ENCODE data around the gene CYGB.
"Not testable (repeated sequence)": the region's sequence is repeated elsewhere in the genome, so short reads cannot be mapped to it uniquely, and the experiment has no call there.

Gene CYGB

DNA sequence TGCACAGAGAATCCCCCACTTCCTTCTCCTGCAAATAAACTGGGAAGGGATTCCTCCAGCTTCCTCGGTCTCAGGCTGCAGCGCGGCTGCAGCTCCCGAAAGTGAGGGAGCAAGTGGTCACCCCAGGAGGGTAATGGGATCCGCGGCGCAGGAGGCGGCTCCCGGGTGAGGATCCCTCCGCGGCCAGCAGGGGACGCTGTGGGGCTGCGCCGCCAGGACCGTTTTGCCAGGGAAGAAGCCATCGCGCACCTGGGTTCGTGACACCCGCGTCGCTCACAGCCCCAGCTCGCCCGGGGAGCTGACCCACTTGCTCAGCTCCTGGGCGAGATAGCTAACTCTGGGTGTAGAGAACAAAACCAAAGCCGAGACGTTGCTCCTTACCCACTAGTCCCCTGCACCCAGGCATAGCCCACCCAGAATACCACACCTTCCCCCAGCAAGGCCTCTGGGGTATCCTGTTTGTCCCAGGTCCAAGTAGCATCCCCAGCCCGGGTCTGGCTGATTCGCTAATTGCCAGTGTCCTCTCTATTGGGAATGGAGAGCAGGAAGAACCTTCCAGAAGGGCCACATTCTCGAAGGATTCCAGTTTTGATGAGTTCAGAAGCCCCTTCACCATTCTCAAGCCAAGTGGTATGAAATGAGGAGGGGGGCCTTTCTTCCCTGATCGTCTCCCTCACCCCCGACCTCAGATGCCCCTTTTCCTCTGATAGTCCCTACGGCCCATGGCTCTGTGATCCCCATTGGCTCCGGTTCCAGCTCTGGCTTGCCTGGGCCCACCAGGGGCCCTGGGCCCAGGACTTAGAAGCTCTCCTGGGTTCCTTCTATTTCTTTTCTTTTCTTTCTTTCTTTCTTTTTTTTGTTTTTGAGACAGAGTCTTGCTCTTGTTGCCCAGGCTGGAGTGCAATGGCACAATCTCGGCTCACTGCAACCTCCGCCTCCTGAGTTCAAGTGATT, 14.1 kb downstream of the CYGB start:
- peak; percentile 71 for DNase-seq (ENCODE audit: low read depth)

DNA sequence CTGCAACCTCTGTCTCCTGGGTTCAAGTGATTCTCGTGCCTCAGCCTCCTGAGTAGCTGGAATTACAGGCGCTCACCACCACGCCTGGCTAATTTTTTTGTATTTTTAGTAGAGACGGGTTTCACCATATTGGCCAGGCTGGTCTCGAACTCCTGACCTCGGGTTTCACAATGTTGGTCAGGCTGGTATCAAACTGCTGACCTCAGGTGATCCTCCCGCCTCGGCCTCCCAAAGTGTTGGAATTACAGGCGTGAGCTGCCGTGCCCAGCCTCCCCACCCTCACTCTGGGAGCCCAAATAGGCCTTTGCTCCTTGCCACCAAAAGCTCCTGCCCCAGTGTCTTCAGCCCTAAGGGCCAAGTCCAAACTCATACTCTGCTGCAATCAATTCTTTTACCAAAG, 15.8 kb downstream of the CYGB start:
- not testable (repeated sequence) for DNase-seq (ENCODE audit: low read depth)

DNA sequence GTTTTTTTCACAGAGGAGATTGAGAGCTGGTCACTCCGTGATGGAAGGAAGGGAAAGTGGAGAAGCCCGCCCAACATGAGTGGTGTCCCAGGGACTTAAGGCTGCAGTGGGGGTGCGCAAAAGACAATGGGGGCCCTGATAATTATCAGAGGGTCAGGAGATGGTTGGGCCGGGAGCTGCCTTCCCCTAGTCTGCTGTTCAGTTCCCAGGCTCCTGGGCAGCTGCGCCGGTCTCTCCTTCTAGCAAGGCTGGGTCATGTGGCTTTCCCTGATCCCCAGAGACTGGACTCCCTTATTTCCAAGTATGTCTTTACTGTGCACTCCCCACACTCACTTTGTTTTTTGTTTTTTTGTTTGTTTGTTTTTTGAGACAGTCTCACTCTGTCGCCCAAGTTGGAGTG, 16.2 kb downstream of the CYGB start:
- no peak for DNase-seq (ENCODE audit: low read depth)

DNA sequence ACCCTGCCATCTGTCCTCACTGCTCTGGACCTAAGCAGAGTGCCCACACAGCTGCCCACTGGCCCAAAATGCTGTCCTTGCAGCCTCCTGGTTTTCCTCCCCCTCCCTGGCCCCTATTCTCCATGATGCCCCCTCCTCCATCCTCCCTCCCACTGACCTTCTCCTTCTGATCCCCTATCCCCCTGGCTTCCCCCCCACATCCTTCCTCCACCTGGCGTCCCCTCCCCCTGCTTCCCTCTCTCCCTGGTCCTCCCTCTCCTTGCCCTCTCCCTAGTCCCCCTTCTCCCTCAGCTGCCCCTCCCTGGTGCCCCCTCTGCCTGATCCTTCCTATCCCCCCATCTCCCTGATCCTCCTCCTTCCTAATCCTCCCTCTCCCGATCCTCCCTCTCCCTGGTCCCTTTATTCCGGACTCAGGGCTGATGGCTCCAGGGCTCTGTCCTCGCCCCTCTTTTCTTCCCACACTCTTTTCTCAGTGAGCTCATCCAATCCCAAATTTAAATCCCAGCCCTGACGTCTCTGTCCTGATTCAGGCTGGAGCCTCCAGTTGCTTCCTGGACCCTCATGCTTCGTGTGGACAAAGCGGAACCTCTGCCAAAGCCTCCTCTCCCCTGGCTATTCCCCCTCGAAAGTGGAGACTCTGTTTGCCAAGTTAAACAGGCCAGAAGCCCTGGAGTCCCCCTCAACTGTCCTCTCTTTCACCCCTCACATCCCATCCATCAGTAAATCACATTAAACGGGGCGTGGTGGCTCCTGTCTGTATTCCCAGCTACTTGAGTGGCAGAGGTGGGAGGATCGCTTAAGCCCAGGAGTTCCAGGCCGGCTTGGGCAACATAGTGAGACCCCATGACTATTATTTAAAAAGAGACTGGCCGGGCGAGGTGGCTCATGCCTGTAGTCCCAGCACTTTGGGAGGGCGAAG, 18.2 kb downstream of the CYGB start:
- DNase-seq (ENCODE audit: low read depth) = no peak

DNA sequence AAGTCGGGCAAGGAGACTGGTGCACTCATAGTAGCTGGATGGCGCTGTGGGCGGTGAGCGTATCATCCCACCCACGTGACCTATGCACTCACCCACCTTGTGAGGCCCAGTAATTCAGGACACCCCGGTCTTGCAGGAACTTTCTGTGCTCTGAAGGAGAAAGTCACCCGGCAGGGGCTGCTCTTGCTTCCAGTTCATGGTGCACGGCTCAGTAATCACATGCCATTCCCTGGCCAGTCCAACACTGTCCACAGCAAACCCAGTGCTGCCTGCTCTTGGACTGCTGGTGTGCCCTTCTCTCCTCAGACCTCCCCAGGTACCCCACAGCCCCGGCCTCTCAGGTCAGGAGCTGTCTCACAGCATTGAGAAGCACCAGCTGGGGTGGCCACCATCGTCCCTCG, 19.9 kb downstream of the CYGB start:
- DNase-seq (ENCODE audit: low read depth) = no peak

DNA sequence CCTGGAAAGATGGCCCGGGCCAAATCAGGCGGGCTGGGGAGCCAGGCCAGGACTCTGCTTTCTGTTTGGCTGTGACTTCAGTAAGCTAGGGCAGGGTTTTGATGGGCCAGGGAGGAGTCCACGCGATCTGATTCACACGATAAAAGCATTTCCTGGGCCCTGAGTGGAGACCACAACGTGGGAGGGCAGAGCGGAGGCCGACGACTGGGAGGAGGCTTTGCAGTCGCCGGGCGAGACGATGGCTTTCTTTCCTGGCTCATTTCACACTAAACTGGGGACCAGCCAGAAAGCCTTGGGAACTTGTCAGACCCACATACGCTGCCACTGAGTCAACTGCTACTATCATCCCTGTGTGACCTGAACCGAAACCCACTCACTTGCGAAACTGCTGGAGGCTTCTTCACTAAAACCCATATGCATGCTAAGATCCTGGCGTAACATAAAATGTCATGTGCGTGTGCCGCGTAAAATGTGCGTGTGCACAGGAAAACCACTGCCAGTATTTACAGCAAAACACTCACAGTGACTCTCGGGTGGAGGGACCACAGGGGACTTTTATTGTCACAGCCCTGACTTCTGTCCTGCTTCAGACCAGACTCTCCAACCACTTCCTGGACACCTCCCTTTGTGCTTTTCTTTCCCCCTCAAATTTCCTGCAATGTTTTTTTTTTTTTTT, 22.1 kb downstream of the CYGB start:
- peak; percentile 77 for DNase-seq (ENCODE audit: low read depth)

DNA sequence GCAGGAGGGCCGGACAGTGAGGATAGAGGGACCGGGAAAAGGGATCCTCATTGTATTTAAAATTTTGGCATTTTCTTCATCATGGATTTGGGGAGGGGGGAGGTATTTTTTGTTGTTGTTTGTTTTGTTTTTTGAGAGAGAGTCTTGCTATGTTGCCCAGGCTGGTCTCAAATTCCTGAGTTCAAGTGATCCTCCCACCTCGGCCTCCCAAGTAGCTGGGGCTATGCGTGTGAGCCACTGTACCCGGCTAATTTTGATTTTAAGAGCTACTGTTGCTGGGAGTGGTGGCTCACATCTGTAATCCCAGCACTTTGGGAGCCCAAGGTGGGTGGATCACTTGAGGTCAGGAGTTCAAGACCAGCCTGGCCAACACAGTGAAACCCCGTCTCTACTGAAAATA, 23.2 kb downstream of the CYGB start:
- DNase-seq (ENCODE audit: low read depth) = not testable (repeated sequence)

DNA sequence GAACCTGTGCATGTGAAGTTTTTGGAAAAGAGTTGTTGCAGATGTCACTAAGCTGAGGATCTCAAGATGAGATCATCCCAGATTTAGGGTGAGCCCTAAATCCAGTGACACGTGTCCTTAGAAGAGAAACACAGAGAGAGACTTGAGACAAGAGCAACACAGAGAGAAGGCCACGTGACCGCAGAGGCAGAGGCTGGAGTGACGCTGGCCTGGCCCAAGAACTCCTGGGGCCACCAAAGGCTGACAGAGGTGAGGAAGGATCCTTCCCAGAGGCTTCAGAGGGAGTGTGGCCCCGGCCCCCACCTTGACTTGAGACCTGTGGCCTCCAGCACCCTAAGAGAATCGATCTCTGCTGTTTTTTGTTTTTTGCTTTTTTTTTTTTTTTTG, 24.2 kb downstream of the CYGB start:
- DNase-seq (ENCODE audit: low read depth) = no peak

DNA sequence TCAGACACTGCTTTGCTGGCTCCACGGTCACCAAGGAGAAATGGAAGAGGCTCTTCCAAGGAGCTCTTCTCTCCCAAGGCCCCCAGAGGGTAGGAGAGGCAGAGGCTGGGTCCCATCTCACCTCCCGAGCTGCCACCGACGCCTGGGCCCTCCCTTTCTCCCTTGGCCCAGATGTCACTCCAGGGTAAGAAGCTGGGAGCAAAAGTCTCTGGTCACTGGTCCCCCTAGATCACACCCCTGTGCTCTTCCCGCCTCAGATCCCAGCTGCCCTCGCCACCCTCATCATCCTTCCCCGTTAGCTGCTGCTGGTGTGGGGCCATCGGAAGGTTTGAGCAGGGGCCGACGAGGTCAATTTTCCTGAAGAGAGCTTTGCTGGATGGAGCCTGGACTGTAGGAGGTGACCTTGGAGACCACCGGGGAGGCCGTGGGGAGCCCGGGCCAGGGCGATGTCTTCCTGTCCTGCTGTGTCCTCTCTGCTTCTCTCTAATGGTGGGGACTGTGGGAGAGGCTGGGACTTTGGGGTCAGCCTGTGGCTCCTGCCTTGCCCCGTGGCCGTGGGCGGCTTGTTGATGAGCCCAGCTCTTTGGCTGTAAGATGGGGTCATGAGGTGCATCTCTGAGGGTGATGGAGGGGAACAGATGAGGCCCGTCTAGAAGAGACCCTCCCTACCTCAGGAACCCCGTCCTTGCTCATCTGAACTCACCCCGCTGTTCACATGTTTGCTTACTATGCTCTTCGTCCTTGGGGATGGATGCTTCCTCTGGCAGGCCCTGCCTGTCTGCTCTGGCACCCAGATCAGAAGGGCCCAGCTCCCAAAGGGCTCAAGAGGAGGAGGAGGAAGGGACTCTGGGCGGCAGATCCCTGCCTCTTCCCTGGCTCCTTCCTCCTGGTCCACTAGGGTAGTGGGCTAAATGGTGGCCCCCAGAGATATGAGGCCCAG, 24.9 kb downstream of the CYGB start:
- no peak for DNase-seq (ENCODE audit: low read depth)

DNA sequence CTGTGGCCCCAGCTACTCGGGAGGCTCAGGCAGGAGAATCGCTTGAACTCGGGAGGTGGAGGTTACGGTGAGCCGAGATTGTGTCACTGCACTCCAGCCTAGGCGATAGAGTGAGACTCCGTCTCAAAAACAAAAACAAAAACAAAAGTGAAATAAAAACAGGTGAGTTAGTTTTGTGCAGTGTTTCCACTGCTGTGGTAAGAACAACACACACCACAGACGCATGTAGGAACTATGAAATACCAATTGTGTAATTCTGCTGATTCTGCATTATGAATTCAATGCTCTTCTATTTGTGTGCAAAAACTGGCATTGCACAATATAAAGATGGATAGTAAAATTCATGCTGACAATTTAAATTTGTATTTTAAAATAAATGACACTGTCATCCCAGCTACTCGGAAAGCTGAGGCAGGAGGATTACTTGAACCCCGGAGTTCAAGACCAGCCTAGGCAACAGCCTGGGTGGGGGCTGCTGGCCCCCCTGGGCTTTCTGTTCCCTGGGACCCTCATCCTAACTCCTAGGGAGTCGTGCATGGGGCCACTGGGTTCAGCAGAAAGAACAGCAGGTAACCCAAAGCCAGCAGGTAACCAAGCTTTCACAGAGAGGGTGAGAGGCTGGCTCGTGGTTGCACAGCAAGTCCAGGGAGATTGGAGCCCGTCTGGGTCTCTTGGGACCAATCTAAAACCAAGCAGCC, 25.7 kb downstream of the CYGB start:
- no peak for DNase-seq (ENCODE audit: low read depth)

DNA sequence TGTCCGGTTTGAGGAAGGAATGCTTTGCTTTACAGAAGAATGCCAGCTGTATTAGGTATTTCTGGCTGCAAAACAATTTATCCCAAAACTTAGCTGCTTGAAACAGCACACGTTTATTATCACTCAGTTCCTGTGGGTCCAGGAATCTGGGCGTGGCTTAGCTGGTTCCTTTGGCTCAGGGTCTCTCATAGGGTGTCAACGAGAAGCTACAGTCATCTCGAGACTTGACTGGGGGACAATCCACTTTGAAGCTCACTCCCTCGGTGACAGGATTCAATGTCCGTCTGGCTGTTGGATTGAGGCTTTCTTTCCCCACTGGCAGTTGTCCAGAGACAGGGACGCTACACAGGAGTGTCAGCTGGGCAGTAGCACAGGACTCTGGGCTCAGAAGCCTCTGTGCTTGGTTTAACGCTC, 26.7 kb downstream of the CYGB start:
- no peak for DNase-seq (ENCODE audit: low read depth)

DNA sequence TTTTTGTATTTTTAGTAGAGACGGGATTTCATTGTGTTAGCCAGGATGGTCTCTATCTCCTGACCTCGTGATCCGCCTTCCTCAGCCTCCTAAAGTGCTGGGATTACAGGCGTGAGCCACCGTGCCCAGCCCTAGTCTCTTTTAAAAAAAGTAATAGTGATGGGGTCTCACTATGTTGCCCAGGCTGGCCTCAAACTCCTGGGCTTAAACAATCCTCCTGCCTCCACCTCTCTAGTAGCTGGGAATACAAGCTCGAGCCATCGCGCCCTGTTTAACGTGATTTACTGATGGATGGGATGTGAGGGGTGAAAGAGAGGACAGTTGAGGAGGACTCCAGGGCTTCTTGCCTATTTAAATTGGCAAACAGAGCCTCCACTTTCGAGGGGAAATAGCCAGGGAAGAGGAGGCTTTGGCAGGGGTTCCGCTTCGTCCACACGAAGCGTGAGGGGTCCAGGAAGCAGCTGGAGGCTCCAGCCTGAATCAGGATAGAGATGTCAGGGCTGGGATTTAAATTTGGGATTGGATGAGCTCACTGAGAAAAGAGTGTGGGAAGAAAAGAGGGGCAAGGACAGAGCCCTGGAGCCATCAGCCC, 28.9 kb downstream of the CYGB start:
- DNase-seq (ENCODE audit: low read depth) = not testable (repeated sequence)

DNA sequence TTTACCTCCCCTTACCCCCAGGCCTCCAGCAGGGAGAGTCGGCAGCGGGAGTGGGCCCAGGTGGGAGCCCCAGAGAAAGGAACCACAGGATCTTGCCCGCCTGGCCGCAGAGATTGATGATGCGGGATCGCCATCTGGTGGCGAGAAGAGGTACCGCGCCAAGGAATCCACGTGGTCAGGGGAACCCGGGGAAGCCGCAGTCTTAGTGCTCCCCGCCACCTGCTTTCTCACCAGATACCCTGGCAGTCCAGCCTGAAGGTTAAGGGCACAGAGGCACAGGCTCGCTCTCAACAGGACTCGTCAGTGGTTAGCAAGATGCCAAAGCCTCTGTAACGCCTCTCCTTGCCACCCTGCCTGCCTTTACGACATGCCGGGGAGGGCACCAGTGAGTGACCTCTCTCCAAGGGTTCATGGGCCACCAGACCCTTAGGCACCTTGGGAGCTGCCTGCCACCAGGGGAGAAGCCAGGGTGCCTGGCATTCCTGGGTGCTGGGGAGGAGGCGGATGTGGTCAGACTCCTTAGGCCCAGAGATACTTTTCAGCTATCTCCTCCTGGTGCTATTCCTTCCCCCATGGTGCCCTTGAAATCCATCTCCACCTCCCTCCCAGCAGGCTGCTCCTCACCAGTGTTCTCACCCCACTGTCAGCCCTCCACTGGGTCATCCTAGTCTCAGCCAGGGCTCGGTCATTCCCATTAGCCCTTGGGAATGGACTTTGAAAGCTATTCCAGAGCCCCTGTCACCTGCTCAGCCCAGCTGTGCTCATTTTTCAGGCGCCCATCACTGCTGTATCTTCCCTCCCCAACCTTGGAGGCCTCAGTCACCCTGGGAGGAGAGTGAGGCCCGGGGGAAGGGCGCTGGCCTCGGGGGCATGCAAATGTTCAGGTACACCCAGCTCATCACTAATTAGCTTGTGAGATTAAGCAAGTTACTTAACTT, 30.8 kb downstream of the CYGB start:
- peak; percentile 81 for DNase-seq (ENCODE audit: low read depth)

DNA sequence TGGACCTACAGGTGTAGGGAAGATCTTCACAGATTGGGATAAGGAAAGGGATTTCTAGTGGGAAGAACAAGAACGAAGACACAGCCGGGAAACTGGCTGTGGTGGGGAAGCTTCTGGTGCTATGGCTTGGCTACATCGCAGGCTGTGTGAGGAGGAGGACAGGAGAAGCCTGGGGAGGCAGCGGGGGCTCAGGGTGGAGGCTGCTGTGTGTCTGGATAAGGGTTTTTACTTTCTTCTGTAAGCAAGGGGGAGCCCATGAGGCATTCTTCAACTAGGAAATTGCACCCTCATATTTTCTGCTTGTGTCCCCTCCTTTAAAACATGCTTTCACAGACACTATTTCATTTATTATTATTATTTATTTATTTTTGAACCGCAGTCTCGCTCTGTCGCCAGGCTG, 33.4 kb downstream of the CYGB start:
- no peak for DNase-seq (ENCODE audit: low read depth)

DNA sequence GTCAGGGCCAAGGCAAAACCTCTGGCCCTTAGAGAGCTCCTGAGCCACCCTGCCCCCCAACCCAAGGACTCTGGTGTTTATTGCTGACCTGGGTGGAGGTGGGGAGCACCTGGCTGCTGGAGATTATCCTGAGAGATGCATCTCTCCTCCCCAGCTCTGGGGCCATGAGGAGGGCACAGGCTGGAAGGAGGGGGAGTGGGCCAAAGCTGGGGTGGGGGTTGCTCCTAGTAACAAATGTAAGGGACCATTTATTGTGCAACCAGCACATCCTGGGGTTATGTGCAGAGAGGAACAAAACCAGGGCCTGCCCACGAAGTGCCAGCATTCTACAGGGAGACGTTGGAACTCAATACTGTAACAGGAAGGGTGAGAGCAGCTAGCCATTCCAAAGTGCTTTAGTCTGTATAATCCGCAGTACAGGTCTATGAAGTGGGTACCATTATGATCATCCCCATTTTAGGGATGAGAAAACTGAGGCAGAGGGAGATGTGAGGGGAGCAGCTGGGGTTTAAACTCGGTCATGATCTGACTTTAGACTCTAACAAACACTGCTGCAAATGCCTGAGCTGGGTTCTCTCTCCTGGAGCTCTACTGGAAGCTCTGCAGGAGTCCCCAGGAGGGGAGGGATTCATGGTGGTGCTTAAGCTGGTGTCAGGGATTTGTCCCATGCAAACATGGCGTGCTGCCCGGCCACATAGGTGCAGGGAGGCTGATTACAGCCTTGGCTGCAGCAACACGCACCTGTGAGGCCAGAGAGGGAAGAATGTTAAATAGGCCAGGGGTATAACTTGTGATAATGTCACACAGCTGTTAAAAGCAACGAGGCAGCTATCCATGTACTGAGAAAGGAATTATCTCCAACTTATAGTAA, 34.9 kb downstream of the CYGB start:
- no peak for DNase-seq (ENCODE audit: low read depth)

DNA sequence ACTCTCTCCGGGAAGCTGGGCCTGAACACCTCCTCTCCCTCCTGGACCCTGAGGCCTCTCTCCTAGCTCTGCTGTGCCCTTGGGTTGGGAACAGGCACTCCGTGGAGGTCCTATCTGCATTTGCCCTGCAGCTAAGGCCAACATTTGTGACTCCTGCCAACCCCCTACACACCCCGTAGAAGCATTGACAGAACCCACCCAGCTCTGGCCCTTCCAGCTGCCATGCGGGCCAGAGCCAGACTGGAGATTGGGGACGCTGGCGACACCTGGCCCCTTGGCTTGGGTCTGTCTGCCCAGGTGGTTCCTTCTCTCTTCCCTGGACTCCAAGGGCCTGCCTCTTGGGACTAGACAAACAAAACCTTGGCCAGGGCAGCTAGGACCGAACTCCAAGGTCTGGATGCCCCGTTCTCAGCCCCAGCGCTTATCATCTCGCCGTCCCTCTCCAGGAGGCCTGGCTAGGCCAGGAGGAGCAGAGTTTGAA, 35.6 kb downstream of the CYGB start:
- no peak for DNase-seq (ENCODE audit: low read depth)

DNA sequence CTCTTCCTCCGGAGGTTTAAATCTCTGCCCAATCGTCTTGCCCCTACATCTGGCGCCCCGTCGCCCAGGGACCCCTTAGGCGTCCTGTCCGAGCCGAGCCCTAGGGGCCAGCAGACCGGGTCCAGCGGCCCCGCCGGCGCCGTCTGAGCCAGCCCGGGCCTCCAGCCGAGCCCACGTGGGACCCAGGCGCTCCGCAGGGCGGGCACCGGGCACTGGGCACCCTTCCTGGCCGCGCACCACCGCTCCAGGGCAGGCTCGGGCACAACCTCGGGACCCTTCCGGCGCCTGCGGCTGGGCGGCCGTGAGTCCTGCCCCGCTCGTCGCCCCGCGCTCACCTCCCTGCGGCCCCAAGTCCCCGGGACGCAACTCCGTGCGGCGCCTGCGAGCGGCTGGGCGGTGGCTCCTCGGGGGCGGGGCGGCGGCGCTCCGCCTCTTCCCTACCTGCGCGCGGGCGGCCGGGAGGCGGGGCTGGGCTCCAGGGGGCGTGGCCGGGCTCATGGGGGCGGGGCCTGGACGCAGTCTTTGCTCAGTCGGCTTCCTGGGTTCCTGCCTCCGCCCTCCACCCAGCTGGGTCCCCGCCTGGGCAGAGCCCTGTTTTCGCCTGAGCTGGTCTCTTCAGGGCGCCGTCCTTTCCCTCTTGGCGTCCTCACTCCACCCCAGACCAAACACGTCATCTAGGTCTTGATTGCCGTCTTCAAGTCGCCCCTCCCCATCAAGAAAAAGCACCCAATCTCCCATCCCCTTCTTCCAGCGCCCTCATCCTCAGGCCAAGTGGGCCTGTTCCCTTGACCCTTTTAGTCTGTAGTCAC, 36.3 kb downstream of the CYGB start, which contains the start of gene RHBDF2:
Gene RHBDF2 (minus strand): TSS at position 406 of the 809 bp plus-strand sequence. CDS start 19,899 bp downstream, outside the sequence.
- peak; percentile 95 for DNase-seq (ENCODE audit: low read depth)
